ENCODE measurements around the gene SHC2. TPM values are rescaled to one million over a fixed set of nuclear protein-coding genes. Genes with fewer than 3 reads are reported as not detected.

Gene SHC2
- total RNA-seq, 1 experiment from 2014 or later: 0.18 TPM

DNA sequence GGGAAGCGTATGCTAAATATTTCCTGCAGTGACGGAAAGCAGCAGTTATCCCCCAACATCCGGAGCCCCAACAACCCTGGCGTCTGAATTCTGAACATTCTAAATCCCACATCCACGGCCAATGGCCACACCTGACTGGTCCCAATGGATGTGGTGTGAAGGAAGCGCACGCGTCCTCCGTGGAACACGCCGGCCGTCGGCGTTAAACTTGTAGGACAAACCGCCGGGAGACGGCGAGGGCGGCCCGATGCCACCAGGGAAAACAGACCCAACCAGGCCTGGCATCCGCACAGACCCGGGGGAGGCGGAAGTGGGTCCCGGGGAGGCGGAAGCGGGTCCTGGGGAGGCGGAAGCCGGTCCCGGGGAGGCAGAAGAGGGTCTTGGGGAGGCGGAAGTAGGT is 3.2 kb downstream of the SHC2 start:
- no peaks in the 10 kb centered on the region for H3K36me3 ChIP-seq (ENCODE audit: low read depth, low read length)
- ChIA-PET POLR2A (ENCODE audit: unreplicated experiment) (no interaction called here), CTCF (no interaction called here)
- ATAC-seq (no peak), DNase-seq (no peak)
- H3K27ac ChIP-seq (ENCODE audit: low read length): no peak overlapping the region
- H3K4me1 ChIP-seq (ENCODE audit: insufficient read depth, low read length): no peaks in the 10 kb centered on the region
- H4K20me1 ChIP-seq (ENCODE audit: low read length): no peaks in the 10 kb centered on the region
- intact Hi-C loops (cut with micrococcal nuclease): no loop called here
- H3K9me2 ChIP-seq (replicated peaks; ENCODE audit: low read length): no peaks in the 10 kb centered on the region
- no peak overlapping the region for H2AFZ ChIP-seq (ENCODE audit: low read length)
- no TSS peak for BruUV-seq (replicated peaks)
- no peaks in the 10 kb centered on the region for H3K27me3 ChIP-seq (ENCODE audit: low read length)
- TF ChIP-seq EZH2 (IDR thresholded peaks at IDR 0.05; ENCODE audit: low read length, unreplicated experiment) (no peak), EZH2phosphoT487 (IDR thresholded peaks at IDR 0.05; ENCODE audit: borderline replicate concordance, low read length) (no peak)
- TF ChIP-seq, protein P1, sequence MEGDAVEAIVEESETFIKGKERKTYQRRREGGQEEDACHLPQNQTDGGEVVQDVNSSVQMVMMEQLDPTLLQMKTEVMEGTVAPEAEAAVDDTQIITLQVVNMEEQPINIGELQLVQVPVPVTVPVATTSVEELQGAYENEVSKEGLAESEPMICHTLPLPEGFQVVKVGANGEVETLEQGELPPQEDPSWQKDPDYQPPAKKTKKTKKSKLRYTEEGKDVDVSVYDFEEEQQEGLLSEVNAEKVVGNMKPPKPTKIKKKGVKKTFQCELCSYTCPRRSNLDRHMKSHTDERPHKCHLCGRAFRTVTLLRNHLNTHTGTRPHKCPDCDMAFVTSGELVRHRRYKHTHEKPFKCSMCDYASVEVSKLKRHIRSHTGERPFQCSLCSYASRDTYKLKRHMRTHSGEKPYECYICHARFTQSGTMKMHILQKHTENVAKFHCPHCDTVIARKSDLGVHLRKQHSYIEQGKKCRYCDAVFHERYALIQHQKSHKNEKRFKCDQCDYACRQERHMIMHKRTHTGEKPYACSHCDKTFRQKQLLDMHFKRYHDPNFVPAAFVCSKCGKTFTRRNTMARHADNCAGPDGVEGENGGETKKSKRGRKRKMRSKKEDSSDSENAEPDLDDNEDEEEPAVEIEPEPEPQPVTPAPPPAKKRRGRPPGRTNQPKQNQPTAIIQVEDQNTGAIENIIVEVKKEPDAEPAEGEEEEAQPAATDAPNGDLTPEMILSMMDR (conservative IDR thresholded peaks at IDR 0.05; ENCODE audit: low read depth, low read length): no peak
- no peak overlapping the region for H3K9ac ChIP-seq (ENCODE audit: low read length)
- no peaks in the 10 kb centered on the region for H3K9me3 ChIP-seq (ENCODE audit: low read length)
- H3K79me2 ChIP-seq (ENCODE audit: low read length): no peaks in the 10 kb centered on the region
- H3F3A ChIP-seq (ENCODE audit: low read length, unreplicated experiment): no peaks in the 10 kb centered on the region
- no peak overlapping the region for H3K4me3 ChIP-seq (ENCODE audit: low read length)
- no peak overlapping the region for H3K4me2 ChIP-seq (ENCODE audit: low read length)

DNA sequence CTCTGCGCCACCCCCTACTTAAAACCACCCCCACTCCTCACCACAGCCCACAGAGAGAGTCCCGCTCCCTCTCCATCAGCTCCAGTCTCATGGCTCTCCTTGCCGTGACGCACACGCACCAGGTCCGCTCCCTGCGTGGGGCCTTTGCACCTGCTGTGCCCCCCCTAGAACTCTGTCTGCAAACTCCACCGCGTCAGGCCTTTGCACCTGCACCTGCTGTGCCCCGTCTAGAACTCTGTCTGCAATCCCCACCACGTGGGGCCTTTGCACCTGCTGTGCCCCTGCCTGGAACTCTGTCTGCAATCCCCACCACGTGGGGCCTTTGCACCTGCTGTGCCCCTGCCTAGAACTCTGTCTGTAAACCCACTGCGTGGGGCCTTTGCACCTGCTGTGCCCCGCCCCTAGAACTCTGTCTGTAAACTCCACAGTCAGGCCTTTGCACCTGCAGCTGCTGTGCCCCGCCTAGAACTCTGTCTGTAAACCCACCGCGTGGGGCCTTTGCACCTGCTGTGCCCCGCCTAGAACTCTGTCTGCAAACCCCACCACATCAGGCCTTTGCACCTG is 4.2 kb downstream of the SHC2 start:
- Histone ChIP-seq H3K27ac (ENCODE audit: low read length) (no peak overlapping the region), H3K27me3 (ENCODE audit: low read length) (no peaks in the 10 kb centered on the region), H3K9me2 (replicated peaks; ENCODE audit: low read length) (no peaks in the 10 kb centered on the region), H3K4me2 (ENCODE audit: low read length) (no peak overlapping the region), H3K4me3 (ENCODE audit: low read length) (no peak overlapping the region), H3K79me2 (ENCODE audit: low read length) (no peaks in the 10 kb centered on the region), H2AFZ (ENCODE audit: low read length) (no peak overlapping the region), H3K9ac (ENCODE audit: low read length) (no peak overlapping the region), H3K36me3 (ENCODE audit: low read depth, low read length) (no peaks in the 10 kb centered on the region), H4K20me1 (ENCODE audit: low read length) (no peaks in the 10 kb centered on the region), H3K9me3 (ENCODE audit: low read length) (no peaks in the 10 kb centered on the region), H3F3A (ENCODE audit: low read length, unreplicated experiment) (no peaks in the 10 kb centered on the region), H3K4me1 (ENCODE audit: insufficient read depth, low read length) (no peaks in the 10 kb centered on the region)
- ATAC-seq (no peak), DNase-seq (no peak)
- BruUV-seq (replicated peaks): no TSS peak
- POLR2A ChIA-PET (ENCODE audit: unreplicated experiment): no interaction called here
- TF ChIP-seq EZH2 (IDR thresholded peaks at IDR 0.05; ENCODE audit: low read length, unreplicated experiment) (no peak), EZH2phosphoT487 (IDR thresholded peaks at IDR 0.05; ENCODE audit: borderline replicate concordance, low read length) (no peak)
- TF ChIP-seq, protein P1 (conservative IDR thresholded peaks at IDR 0.05; ENCODE audit: low read depth, low read length): no peak
- intact Hi-C loops (cut with micrococcal nuclease): no loop called here
- CTCF ChIA-PET: no interaction called here

DNA sequence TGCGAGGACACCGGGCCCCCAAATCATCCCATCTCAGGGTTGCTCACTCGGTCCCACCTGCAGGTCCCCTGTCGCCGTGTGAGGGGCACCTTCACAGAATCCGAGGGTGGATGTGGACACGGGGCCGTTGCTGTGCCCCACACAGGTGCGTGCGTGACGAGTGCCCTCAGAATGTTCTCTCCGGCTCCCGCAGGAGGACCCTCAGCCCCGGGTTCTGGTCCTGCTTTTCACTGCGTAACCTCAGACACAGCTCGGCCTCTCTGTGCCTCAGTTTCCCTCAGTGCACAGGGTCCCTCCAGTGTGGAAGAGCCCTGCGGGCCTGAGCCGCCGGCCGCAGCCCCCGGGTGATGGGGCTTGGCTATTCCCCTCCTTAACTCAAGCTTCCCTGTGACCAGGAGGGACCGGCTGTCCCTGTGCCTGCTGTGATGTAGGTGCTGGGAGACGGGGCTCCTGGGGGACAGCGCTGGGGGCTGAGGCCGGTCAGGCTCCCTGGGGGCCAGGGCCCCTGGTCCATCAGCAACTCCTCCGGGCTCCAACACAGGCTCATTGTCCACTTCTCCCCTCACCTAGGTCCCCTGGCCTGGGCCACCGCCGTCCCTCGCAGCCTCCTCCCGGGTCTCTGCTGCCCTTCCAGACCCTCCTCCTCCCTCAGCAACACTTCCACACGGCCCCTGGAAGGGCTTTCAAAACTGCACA is 4.8 kb downstream of the SHC2 start:
- Histone ChIP-seq H3F3A (ENCODE audit: low read length, unreplicated experiment) (no peaks in the 10 kb centered on the region), H4K20me1 (ENCODE audit: low read length) (no peaks in the 10 kb centered on the region), H3K9me2 (replicated peaks; ENCODE audit: low read length) (no peaks in the 10 kb centered on the region), H3K4me1 (ENCODE audit: insufficient read depth, low read length) (no peaks in the 10 kb centered on the region), H3K9me3 (ENCODE audit: low read length) (no peaks in the 10 kb centered on the region), H3K79me2 (ENCODE audit: low read length) (no peaks in the 10 kb centered on the region), H2AFZ (ENCODE audit: low read length) (no peak overlapping the region), H3K36me3 (ENCODE audit: low read depth, low read length) (no peaks in the 10 kb centered on the region), H3K9ac (ENCODE audit: low read length) (no peak overlapping the region), H3K4me2 (ENCODE audit: low read length) (no peak overlapping the region), H3K27ac (ENCODE audit: low read length) (no peak overlapping the region), H3K4me3 (ENCODE audit: low read length) (no peak overlapping the region), H3K27me3 (ENCODE audit: low read length) (no peaks in the 10 kb centered on the region)
- ATAC-seq: no peak
- DNase-seq: no peak
- ChIA-PET POLR2A (ENCODE audit: unreplicated experiment) (no interaction called here), CTCF (no interaction called here)
- no peak for TF ChIP-seq EZH2phosphoT487 (IDR thresholded peaks at IDR 0.05; ENCODE audit: borderline replicate concordance, low read length)
- no peak for TF ChIP-seq EZH2 (IDR thresholded peaks at IDR 0.05; ENCODE audit: low read length, unreplicated experiment)
- TF ChIP-seq, protein P1 (conservative IDR thresholded peaks at IDR 0.05; ENCODE audit: low read depth, low read length): no peak
- intact Hi-C loops (cut with micrococcal nuclease): no loop called here
- no TSS peak for BruUV-seq (replicated peaks)

All from PC-3 (cell line).